H1 (cell line): ENCODE measurements around the gene PRR5. TPM values are rescaled to one million over a fixed set of nuclear protein-coding genes. Genes with fewer than 3 reads are reported as not detected.

Source experiments
- NANOG ChIP-seq: IDR thresholded peaks from 2 replicates; pipeline ENCODE4 v1.6.1; 2011; ENCODE audit warnings: low read length, low read depth, mild to moderate bottlenecking, inconsistent platforms; ENCODE audit not compliant: insufficient read depth, poor library complexity, severe bottlenecking
- PHF8 ChIP-seq: fragments of 200-600 bp; sonication (generic); conservative IDR thresholded peaks from 2 replicates; pipeline ENCODE4 v1.7.1; 2012; ENCODE audit warnings: low read depth, mild to moderate bottlenecking, inconsistent platforms, low read length, moderate library complexity
- TAF7 ChIP-seq: optimal IDR thresholded peaks from 2 replicates; pipeline ENCODE3; 2011; ENCODE audit warnings: low read depth, mild to moderate bottlenecking, inconsistent platforms, low read length, moderate library complexity, borderline replicate concordance
- polyA plus RNA-seq, 7 experiments: library from polyadenylated mRNA; depleted of rRNA in 3 of 7; stranded (reverse) in 5 of 7; unstranded in 2 of 7; fragments of >200 nt in 5 of 7; fragments of 200-250 nt in 2 of 7; gene quantifications; 1 replicate in 5 of 7; 2 replicates in 1 of 7; 4 replicates in 1 of 7; pipeline versions ENCODE4 v1.2.1 to v1.2.3, GENCODE V29; 2011 to 2013; ENCODE audit warnings: missing spikeins in 2 of 7, mixed read lengths in 2 of 7
- total RNA-seq: library from RNA; stranded (reverse); fragmentation: NEBNext Ultra II Directional; extraction: Animal tissue kit (Norgen Biotek cat#: 25700); gene quantifications from 2 replicates; pipeline ENCODE4 v1.2.1, GENCODE V29; 2021

PRR5 gene
- total and polyA plus RNA-seq, 2 of the 8 experiments (the other 6 are each of a cell fraction or from before 2014, with no cell fraction given): 16.5 to 25.7 TPM

GRCh38 chr22:44738347-44738715 is 36.3 kb downstream of the PRR5 start (continued):
- TF ChIP-seq PHF8: no peak
- TF ChIP-seq NANOG: no peak
- TF ChIP-seq TAF7: no peak
